ENCODE data around the gene CARS2. TPM values are rescaled to one million over a fixed set of nuclear protein-coding genes. Genes with fewer than 3 reads are reported as not detected.

The CARS2 gene
- total and polyA plus RNA-seq, 7 donors: 35.4 to 77.5 (median 45.7) TPM

- peaks cover 16 to 80% (median 38%) of the 10 kb centered on the region in 4 donors for H3K36me3 ChIP-seq
- TF ChIP-seq CTCF (IDR thresholded peaks at IDR 0.05) (no peak), POLR2AphosphoS5 (IDR thresholded peaks at IDR 0.05) (no peak), EP300 (IDR thresholded peaks at IDR 0.05) (no peak), POLR2A (IDR thresholded peaks at IDR 0.05) (no peak)
- 84 to 88% methylated on average over 8 of the region's 8 CpGs for WGBS, 2 donors
- no peaks in the 10 kb centered on the region for H3K27me3 ChIP-seq
- H3K9me3 ChIP-seq: no peaks in the 10 kb centered on the region
- intact Hi-C loops (cut with DNase I): no loop called here
- peaks cover 0 to 34% (median 26%) of the 10 kb centered on the region in 4 donors for H3K4me1 ChIP-seq
- no peak overlapping the region for H3K4me3 ChIP-seq
- DNase-seq: peak; percentile 10
- no peak overlapping the region for H3K27ac ChIP-seq
Observed at GRCh38 chr13:110700641-110701040, 5.3 kb downstream of the CARS2 start.

- H3K27ac ChIP-seq: no peak overlapping the region
- peaks cover 16 to 85% (median 39%) of the 10 kb centered on the region in 4 donors for H3K36me3 ChIP-seq
- H3K4me3 ChIP-seq: no peak overlapping the region
- intact Hi-C loops (cut with DNase I): no loop called here
- TF ChIP-seq CTCF (IDR thresholded peaks at IDR 0.05) (no peak), EP300 (IDR thresholded peaks at IDR 0.05) (no peak), POLR2AphosphoS5 (IDR thresholded peaks at IDR 0.05) (no peak), POLR2A (IDR thresholded peaks at IDR 0.05) (no peak)
- no peaks in the 10 kb centered on the region for H3K27me3 ChIP-seq
- 94 to 95% methylated on average over 14 of the region's 14 CpGs for WGBS, 2 donors
- H3K4me1 ChIP-seq: peaks cover 0 to 30% (median 24%) of the 10 kb centered on the region in 4 donors
- peak; percentile 52 for DNase-seq
- no peaks in the 10 kb centered on the region for H3K9me3 ChIP-seq
Observed at GRCh38 chr13:110700186-110700585, 5.7 kb downstream of the CARS2 start.

GRCh38 chr13:110699148-110700145 lies 6.5 kb downstream of the CARS2 start:
- Histone ChIP-seq H3K4me1 (peaks cover 0 to 23% (median 17%) of the 10 kb centered on the region in 4 donors), H3K27me3 (no peaks in the 10 kb centered on the region), H3K36me3 (peaks cover 16 to 92% (median 39%) of the 10 kb centered on the region in 4 donors), H3K27ac (no peak overlapping the region), H3K4me3 (no peak overlapping the region), H3K9me3 (no peaks in the 10 kb centered on the region)
- no peak for TF ChIP-seq POLR2A (IDR thresholded peaks at IDR 0.05)
- no peak for TF ChIP-seq POLR2AphosphoS5 (IDR thresholded peaks at IDR 0.05)
- TF ChIP-seq CTCF (IDR thresholded peaks at IDR 0.05): no peak
- no peak for TF ChIP-seq EP300 (IDR thresholded peaks at IDR 0.05)
- 86 to 88% methylated on average over 15 of the region's 15 CpGs for WGBS, 2 donors
- peak; percentile 36 for DNase-seq
- intact Hi-C loops (cut with DNase I): no loop called here

- Histone ChIP-seq H3K27me3 (no peaks in the 10 kb centered on the region), H3K36me3 (peaks cover 16 to 95% (median 44%) of the 10 kb centered on the region in 4 donors), H3K4me3 (no peak overlapping the region), H3K9me3 (no peaks in the 10 kb centered on the region), H3K27ac (no peak overlapping the region), H3K4me1 (peaks cover 0 to 16% (median 13%) of the 10 kb centered on the region in 4 donors)
- TF ChIP-seq POLR2AphosphoS5 (IDR thresholded peaks at IDR 0.05): no peak
- TF ChIP-seq CTCF (IDR thresholded peaks at IDR 0.05): no peak
- TF ChIP-seq POLR2A (IDR thresholded peaks at IDR 0.05): no peak
- TF ChIP-seq EP300 (IDR thresholded peaks at IDR 0.05): no peak
- WGBS, 2 donors: 85 to 92% methylated on average over 4 of the region's 4 CpGs
- no peak for DNase-seq
- intact Hi-C loops (cut with DNase I): no loop called here
Observed at GRCh38 chr13:110698689-110699088, 7.2 kb downstream of the CARS2 start.

Data from sigmoid colon (tissue), 7 donors.